Activated T-helper 2 cell treated with anti-CD3 and anti-CD28 coated beads, Interferon-gamma antibody, Interleukin-2, Interleukin-4, amounts not matched to agents 10 μg/mL and 5 μg/mL and 100 μg/mL, durations not matched to agents 14 hours and 24 hours and 36 hours (primary cell): ENCODE data around the gene TMX2. TPM values are rescaled to one million over a fixed set of nuclear protein-coding genes. Genes with fewer than 3 reads are reported as not detected.

Experiments used
- DNase-seq: peaks from one replicate; pipeline ENCODE4 v3.0.0; 2021; ENCODE audit warnings: low spot score
- H3K27ac Mint-ChIP-seq: one replicate; pipeline ENCODE4 v1.8.0; 2021; ENCODE audit warnings: mixed read lengths
- H3K27me3 Mint-ChIP-seq: one replicate; pipeline ENCODE4 v1.8.0; 2021; ENCODE audit warnings: low read depth, mixed read lengths
- H3K36me3 Mint-ChIP-seq: one replicate; pipeline ENCODE4 v1.8.0; 2021; ENCODE audit warnings: low read depth, mixed read lengths
- H3K4me1 Mint-ChIP-seq: one replicate; pipeline ENCODE4 v1.8.0; 2021; ENCODE audit warnings: low read depth, mixed read lengths
- H3K4me3 Mint-ChIP-seq: one replicate; pipeline ENCODE4 v1.8.0; 2021; ENCODE audit warnings: low read depth, mild to moderate bottlenecking, moderate library complexity, mixed read lengths
- H3K9me3 Mint-ChIP-seq: one replicate; pipeline ENCODE4 v1.8.0; 2021; ENCODE audit warnings: mixed read lengths
- intact Hi-C: fragments of 100-400 bp; cut with micrococcal nuclease; formaldehyde crosslinking; loops from one replicate; pipeline ENCODE4 v1.15.1; 2023
- total RNA-seq: library from RNA; stranded (reverse); gene quantifications from 2 replicates; pipeline ENCODE4 v1.2.3, GENCODE V29; 2022

TMX2 gene
- total RNA-seq, 1 donor from 2014 or later: 74.6 TPM

DNA sequence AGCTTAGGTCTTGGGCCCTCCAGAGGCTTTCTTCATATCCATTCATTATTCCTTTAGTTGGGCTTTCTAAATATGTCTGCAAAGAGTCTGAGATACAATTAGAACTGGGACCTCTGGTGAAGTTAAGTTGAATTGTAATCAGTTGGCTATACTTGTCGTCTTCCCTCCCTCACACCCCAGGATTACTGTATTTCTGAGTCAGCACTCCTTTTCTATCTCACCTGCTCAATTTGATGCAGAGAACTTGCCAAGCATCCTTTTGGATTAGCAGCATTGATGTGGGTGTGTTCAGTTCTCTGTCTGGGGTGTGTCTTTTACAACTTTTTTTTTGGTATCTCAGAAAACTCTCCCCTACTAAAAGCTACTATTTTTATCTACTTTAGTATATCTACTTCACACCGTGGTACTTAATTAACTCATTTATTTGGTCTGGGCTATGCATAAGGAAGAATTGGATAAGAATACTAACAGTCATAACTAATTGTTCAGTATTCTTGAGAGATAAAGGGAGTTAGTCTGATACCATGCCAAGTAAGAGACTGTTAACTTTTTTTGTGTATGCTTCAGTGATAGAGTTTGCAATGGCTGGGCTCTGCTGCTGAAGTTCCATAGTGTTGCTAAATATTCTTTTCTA is 64.3 kb downstream of the TMX2 start:
- Mint-ChIP-seq H3K4me3 (no peak overlapping the region), H3K27ac (no peak overlapping the region), H3K36me3 (no peaks in the 10 kb centered on the region), H3K4me1 (peaks cover 13% of the 10 kb centered on the region), H3K27me3 (no peaks in the 10 kb centered on the region), H3K9me3 (no peaks in the 10 kb centered on the region)
- intact Hi-C loops: no loop called here
- no peak for DNase-seq

DNA sequence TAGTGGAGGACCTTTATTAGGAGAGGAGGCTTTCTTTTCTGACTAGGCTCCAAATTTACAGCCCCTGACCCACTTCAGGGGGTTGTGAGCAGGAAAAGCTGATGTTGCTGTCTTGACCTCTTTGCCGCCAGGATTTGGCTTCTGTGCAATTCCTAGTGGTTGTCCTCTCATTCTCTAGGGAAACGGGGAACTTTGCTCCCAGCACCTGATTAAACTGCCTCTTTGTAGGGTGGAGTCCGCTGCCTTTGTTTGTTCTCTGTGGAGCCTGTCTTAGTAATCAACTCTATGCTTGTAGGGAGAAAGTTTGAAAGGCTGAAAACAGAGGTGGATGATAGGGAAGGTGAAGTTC is 65.5 kb downstream of the TMX2 start:
- H3K36me3 Mint-ChIP-seq: no peaks in the 10 kb centered on the region
- intact Hi-C loops: no loop called here

DNA sequence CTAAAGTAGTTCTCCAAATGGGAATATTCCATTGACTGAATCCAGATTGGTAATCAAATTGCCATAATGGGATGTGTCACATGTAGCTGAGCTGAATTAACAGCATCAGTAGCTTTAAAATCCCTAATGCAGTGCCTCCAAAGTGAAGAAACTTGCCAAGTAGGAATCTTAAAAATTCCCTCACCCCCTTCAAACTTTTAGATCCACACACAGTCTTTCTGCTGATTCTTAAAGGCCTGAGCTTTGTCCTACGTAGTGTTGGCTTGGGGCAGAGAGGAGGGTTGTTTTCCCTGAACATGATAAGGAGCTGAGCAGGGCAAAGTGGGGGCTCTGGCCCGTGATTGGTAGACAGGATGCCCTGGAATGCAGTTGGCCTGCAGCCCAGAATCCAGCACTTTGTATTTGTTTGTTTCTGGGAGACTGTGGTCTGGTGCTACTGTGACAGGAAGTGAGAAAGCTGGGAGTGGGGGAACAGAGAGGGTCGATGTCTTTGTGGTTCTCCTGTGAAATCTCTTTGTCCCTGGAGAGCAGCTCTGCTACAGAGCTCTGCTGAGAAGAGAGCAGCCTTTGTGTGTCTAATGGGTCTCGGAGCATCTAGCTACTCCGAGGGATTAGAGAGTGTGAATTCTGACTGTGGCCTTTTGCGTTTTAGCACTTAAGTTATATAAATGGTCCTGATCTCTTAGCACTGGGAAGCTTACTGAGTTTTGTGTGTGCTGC is 66.1 kb downstream of the TMX2 start:
- Mint-ChIP-seq H3K36me3 (no peaks in the 10 kb centered on the region), H3K27ac (no peak overlapping the region), H3K4me3 (no peak overlapping the region), H3K27me3 (no peaks in the 10 kb centered on the region), H3K9me3 (no peaks in the 10 kb centered on the region), H3K4me1 (peaks cover 10% of the 10 kb centered on the region)
- intact Hi-C loops: no loop called here
- DNase-seq: no peak

More for the DNA sequence above, 65.5 kb downstream of the TMX2 start:
- Mint-ChIP-seq H3K4me3 (no peak overlapping the region), H3K4me1 (peaks cover 11% of the 10 kb centered on the region), H3K9me3 (no peaks in the 10 kb centered on the region), H3K27ac (no peak overlapping the region), H3K27me3 (no peaks in the 10 kb centered on the region)
- DNase-seq: no peak

GRCh38 chr11:57779276-57779675 is 66.9 kb downstream of the TMX2 start:
- H3K4me3 Mint-ChIP-seq: no peak overlapping the region
- H3K9me3 Mint-ChIP-seq: no peaks in the 10 kb centered on the region

GRCh38 chr11:57781529-57781943 is 69.1 kb downstream of the TMX2 start:
- no peak for DNase-seq
- intact Hi-C loops: no loop called here
- Mint-ChIP-seq H3K4me1 (peaks cover 6% of the 10 kb centered on the region), H3K36me3 (no peaks in the 10 kb centered on the region), H3K27ac (no peak overlapping the region), H3K9me3 (no peaks in the 10 kb centered on the region), H3K27me3 (no peaks in the 10 kb centered on the region), H3K4me3 (no peak overlapping the region)

More at GRCh38 chr11:57779276-57779675, 66.9 kb downstream of the TMX2 start:
- no peaks in the 10 kb centered on the region for H3K36me3 Mint-ChIP-seq
- H3K27me3 Mint-ChIP-seq: no peaks in the 10 kb centered on the region
- H3K27ac Mint-ChIP-seq: no peak overlapping the region
- intact Hi-C loops: no loop called here
- no peak for DNase-seq
- peaks cover 10% of the 10 kb centered on the region for H3K4me1 Mint-ChIP-seq

- no peak for DNase-seq
- Mint-ChIP-seq H3K36me3 (no peaks in the 10 kb centered on the region), H3K4me1 (peaks cover 12% of the 10 kb centered on the region), H3K27me3 (no peaks in the 10 kb centered on the region), H3K27ac (no peak overlapping the region), H3K9me3 (no peaks in the 10 kb centered on the region), H3K4me3 (no peak overlapping the region)
- intact Hi-C loops: no loop called here
Measured at GRCh38 chr11:57785072-57785471, 72.7 kb downstream of the TMX2 start.

DNA sequence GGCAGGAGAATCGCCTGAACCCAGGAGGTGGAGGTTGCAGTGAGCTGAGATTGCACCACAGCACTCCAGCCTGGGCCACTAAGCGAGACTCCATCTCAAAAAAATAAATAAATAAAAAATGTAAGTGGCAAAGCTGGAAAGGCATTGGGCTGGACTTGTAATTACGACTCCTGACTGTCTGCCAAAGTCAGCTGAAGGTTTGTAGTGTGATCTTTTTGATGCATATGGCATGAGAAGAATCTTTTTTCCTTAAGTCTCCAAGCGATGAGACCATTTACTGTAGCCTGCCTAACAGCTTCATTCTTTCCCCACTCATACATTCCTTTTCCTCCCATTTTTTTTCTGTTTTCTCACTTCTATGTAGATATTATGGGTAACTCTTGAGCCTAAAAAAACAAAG is 74.0 kb downstream of the TMX2 start:
- no peak for DNase-seq
- H3K36me3 Mint-ChIP-seq: no peaks in the 10 kb centered on the region

GRCh38 chr11:57787006-57787604 is 74.7 kb downstream of the TMX2 start:
- DNase-seq: no peak
- no peaks in the 10 kb centered on the region for H3K36me3 Mint-ChIP-seq
- intact Hi-C loops: no loop called here
- H3K27ac Mint-ChIP-seq: no peak overlapping the region
- H3K27me3 Mint-ChIP-seq: no peaks in the 10 kb centered on the region
- peaks cover 15% of the 10 kb centered on the region for H3K4me1 Mint-ChIP-seq
- no peak overlapping the region for H3K4me3 Mint-ChIP-seq
- no peaks in the 10 kb centered on the region for H3K9me3 Mint-ChIP-seq

More for the DNA sequence above, 74.0 kb downstream of the TMX2 start:
- Mint-ChIP-seq H3K4me3 (no peak overlapping the region), H3K27me3 (no peaks in the 10 kb centered on the region), H3K27ac (no peak overlapping the region), H3K9me3 (no peaks in the 10 kb centered on the region), H3K4me1 (peaks cover 15% of the 10 kb centered on the region)
- intact Hi-C loops: no loop called here

DNA sequence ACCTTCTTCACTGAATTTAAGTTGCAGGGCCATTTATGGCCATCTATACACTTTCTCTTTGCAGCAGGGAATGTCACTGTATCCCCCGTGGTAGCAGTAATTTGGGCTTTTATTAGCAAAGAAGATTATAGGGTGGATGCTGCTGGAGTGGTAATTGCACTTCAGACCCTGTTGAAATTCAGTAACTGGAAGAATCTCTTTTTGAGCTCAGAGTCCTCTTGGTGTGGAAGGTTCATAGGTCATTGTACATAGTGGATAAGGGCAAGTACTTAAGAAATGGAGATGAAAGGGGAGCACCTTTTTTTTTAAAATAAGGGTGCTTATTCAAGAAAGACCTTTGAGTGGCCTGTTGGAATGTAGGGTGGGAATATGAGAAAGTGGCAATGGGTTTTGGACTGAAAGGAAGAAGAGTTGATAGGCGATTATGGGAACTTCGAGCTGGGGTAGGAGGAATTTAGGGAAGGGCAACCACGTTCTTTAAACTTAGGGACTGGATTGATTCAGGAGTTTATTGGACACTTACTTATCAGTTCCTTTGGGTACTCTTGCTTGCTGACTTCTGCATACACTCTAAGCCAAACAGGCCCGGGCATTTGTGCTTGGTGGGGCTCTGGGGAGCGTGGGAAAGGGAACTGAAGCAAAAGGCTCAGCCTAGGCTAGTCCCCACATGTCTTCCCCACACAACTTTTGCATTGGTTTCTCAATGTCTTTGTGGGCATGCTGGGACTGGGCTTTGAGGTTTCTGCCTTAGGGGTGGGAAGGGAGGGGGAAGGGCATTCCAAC is 75.7 kb downstream of the TMX2 start:
- no peak for DNase-seq
- Mint-ChIP-seq H3K27ac (no peak overlapping the region), H3K4me3 (no peak overlapping the region), H3K36me3 (no peaks in the 10 kb centered on the region), H3K27me3 (no peaks in the 10 kb centered on the region), H3K9me3 (no peaks in the 10 kb centered on the region), H3K4me1 (peaks cover 23% of the 10 kb centered on the region)
- intact Hi-C loops: no loop called here

GRCh38 chr11:57788703-57789088 is 76.3 kb downstream of the TMX2 start:
- intact Hi-C loops: no loop called here
- Mint-ChIP-seq H3K9me3 (no peaks in the 10 kb centered on the region), H3K27ac (no peak overlapping the region), H3K36me3 (no peaks in the 10 kb centered on the region), H3K4me3 (no peak overlapping the region), H3K4me1 (peaks cover 28% of the 10 kb centered on the region), H3K27me3 (no peaks in the 10 kb centered on the region)
- DNase-seq: no peak
